Naive thymus-derived CD8-positive, alpha-beta T cell (primary cell): ENCODE results near the gene RHOT1. TPM values are rescaled to one million over a fixed set of nuclear protein-coding genes. Genes with fewer than 3 reads are reported as not detected.
A peak's percentile ranks its signal among the peaks of the same experiment; 100 is the strongest.
"Not testable (repeated sequence)": the region's sequence is repeated elsewhere in the genome, so short reads cannot be mapped to it uniquely, and the experiment has no call there.

ENCODE experiments used
- ATAC-seq, 2 donors: fragments of 150-1000 bp; cut with Tn5 transposase in 1 of 2; sonication (Bioruptor Pico), chemical (Tn5 transposase) in 1 of 2; 1 replicate in 1 of 2; 2 replicates in 1 of 2; pipeline ENCODE4 v1.10.0; 2021; ENCODE audit warnings: mild to moderate bottlenecking in 2 of 2, moderate library complexity in 2 of 2
- POLR2A ChIA-PET: fragments of 350-600 bp; sonication (Branson Sonifier 250); formaldehyde crosslinking; loops from one replicate; lab custom pipeline; 2021; ENCODE audit warnings: antibody characterized with exemption; lab: Charles Lee
- DNase-seq, 10 donors: peaks; one replicate each; pipeline versions ENCODE4 v3.0.0 to v3.0.0-alpha.2; 2020 to 2022
- H3K27ac Mint-ChIP-seq, 10 donors: one replicate each; pipeline ENCODE4 v1.8.0; 2020 to 2022; ENCODE audit warnings: mild to moderate bottlenecking in 10 of 10, mixed read lengths in 10 of 10, moderate library complexity in 4 of 10, inconsistent platforms in 1 of 10
- H3K27me3 Mint-ChIP-seq, 5 donors: one replicate each; pipeline ENCODE4 v1.8.0; 2021 to 2022; ENCODE audit warnings: mixed read lengths in 5 of 5
- H3K36me3 Mint-ChIP-seq, 3 donors: one replicate each; pipeline ENCODE4 v1.8.0; 2020 to 2022; ENCODE audit warnings: mixed read lengths in 3 of 3, mild to moderate bottlenecking in 2 of 3, inconsistent platforms in 1 of 3
- H3K4me1 Mint-ChIP-seq, 4 donors: one replicate each; pipeline ENCODE4 v1.8.0; 2021 to 2022; ENCODE audit warnings: mixed read lengths in 4 of 4
- H3K4me3 Mint-ChIP-seq, 10 donors: one replicate each; pipeline ENCODE4 v1.8.0; 2020 to 2022; ENCODE audit warnings: mild to moderate bottlenecking in 10 of 10, mixed read lengths in 10 of 10, moderate library complexity in 6 of 10, inconsistent platforms in 1 of 10
- H3K9me3 Mint-ChIP-seq, 9 donors: one replicate each; pipeline ENCODE4 v1.8.0; 2020 to 2022; ENCODE audit warnings: mixed read lengths in 9 of 9, mild to moderate bottlenecking in 3 of 9, inconsistent platforms in 1 of 9, moderate library complexity in 1 of 9
- polyA plus RNA-seq, 3 donors: library from polyadenylated mRNA; unstranded; fragments of 300-500 nt; fragmentation: Illumina TruSeq; gene quantifications; one replicate each; pipeline ENCODE4 v1.2.3, GENCODE V29; 2021
- total RNA-seq, 8 experiments: library from RNA in 2 of 8; stranded (reverse) in 2 of 8; gene quantifications; one replicate each; pipeline ENCODE4 v1.2.3 and lab custom pipeline; 2021 to 2026

The RHOT1 gene
- total and polyA plus RNA-seq, 5 experiments from 2014 or later: 17.8 to 35.6 (median 26.7) TPM

GRCh38 chr17:32126325-32126724, 16.0 kb upstream of the RHOT1 start:
- no peaks in the 10 kb centered on the region for H3K9me3 Mint-ChIP-seq
- DNase-seq (no peak), ATAC-seq (no peak)
- H3K36me3 Mint-ChIP-seq: peaks cover 0 to 2% (median 0%) of the 10 kb centered on the region in 3 donors
- POLR2A ChIA-PET: interaction anchor here (1.0 to 3.1 kb wide), 3 partner anchors 18 to 118 kb away, joined by 4 to 21 read pairs (median 7); no protein-coding TSS in a partner anchor
- H3K4me3 Mint-ChIP-seq: peak overlapping the region in 7 of 10 donors; percentile 22 to 99 (median 93)
- H3K27ac Mint-ChIP-seq: peak overlapping the region in 9 of 10 donors; percentile 83 to 100 (median 98)
- peaks cover 12 to 32% (median 25%) of the 10 kb centered on the region in 4 donors for H3K4me1 Mint-ChIP-seq
- no peaks in the 10 kb centered on the region for H3K27me3 Mint-ChIP-seq

- H3K36me3 Mint-ChIP-seq: peaks cover 0 to 2% (median 0%) of the 10 kb centered on the region in 3 donors
- H3K27me3 Mint-ChIP-seq: no peaks in the 10 kb centered on the region
- H3K9me3 Mint-ChIP-seq: no peaks in the 10 kb centered on the region
- peaks cover 12 to 32% (median 25%) of the 10 kb centered on the region in 4 donors for H3K4me1 Mint-ChIP-seq
- ATAC-seq (no peak), DNase-seq (no peak)
- POLR2A ChIA-PET: interaction anchor here (1.0 to 3.1 kb wide), 3 partner anchors 18 to 119 kb away, joined by 4 to 21 read pairs (median 7); no protein-coding TSS in a partner anchor
- H3K4me3 Mint-ChIP-seq: peak overlapping the region; percentile 91 to 99 (median 97)
- peak overlapping the region; percentile 96 to 100 (median 98) for H3K27ac Mint-ChIP-seq
Measured at GRCh38 chr17:32126746-32127145, 15.6 kb upstream of the RHOT1 start.

GRCh38 chr17:32127158-32127897, 15.0 kb upstream of the RHOT1 start:
- Mint-ChIP-seq H3K27me3 (no peaks in the 10 kb centered on the region), H3K9me3 (no peaks in the 10 kb centered on the region), H3K27ac (peak overlapping the region; percentile 96 to 100 (median 98)), H3K4me3 (peak overlapping the region; percentile 91 to 99 (median 97)), H3K4me1 (peaks cover 12 to 32% (median 25%) of the 10 kb centered on the region in 4 donors), H3K36me3 (peaks cover 0 to 2% (median 0%) of the 10 kb centered on the region in 3 donors)
- POLR2A ChIA-PET: interaction anchor here (0.7 to 3.1 kb wide), 6 partner anchors 10 to 119 kb away, joined by 3 to 21 read pairs (median 4); partner anchors contain the start of gene RHOT1
- DNase-seq (peak; percentile 67 to 84 (median 76)), ATAC-seq (peak; percentile 99 to 100)

- POLR2A ChIA-PET: interaction anchor here (1.0 to 3.1 kb wide), 4 partner anchors 9 to 25 kb away, joined by 3 to 21 read pairs (median 4); partner anchors contain the start of gene RHOT1
- Mint-ChIP-seq H3K4me3 (peak overlapping the region; percentile 74 to 99 (median 94)), H3K4me1 (peaks cover 12 to 32% (median 25%) of the 10 kb centered on the region in 4 donors), H3K27ac (peak overlapping the region in 9 of 10 donors; percentile 64 to 100 (median 89))
- not testable (repeated sequence) for H3K36me3 Mint-ChIP-seq, ATAC-seq, DNase-seq, H3K27me3 Mint-ChIP-seq, H3K9me3 Mint-ChIP-seq
Measured at GRCh38 chr17:32128470-32128869, 13.8 kb upstream of the RHOT1 start.

- H3K27me3 Mint-ChIP-seq, ATAC-seq, H3K9me3 Mint-ChIP-seq, H3K36me3 Mint-ChIP-seq, POLR2A ChIA-PET, H3K4me3 Mint-ChIP-seq: not testable (repeated sequence)
- Mint-ChIP-seq H3K27ac (peak overlapping the region in 2 of 10 donors; percentile 29 to 48), H3K4me1 (peaks cover 3 to 19% (median 16%) of the 10 kb centered on the region in 4 donors)
- DNase-seq: peak in 3 of 10 donors; percentile 19 to 66 (median 19)
Measured at GRCh38 chr17:32135497-32136117, 6.7 kb upstream of the RHOT1 start.

GRCh38 chr17:32136856-32137255, 5.4 kb upstream of the RHOT1 start:
- ATAC-seq (peak; percentile 61 to 85), DNase-seq (peak in 3 of 10 donors; percentile 15 to 53 (median 40))

GRCh38 chr17:32139504-32139903, 2.8 kb upstream of the RHOT1 start:
- POLR2A ChIA-PET: interaction anchor here (0.9 to 2.8 kb wide), 3 partner anchors 12 to 132 kb away, joined by 3 to 27 read pairs (median 5); partner anchors contain the start of gene LRRC37B
- not testable (repeated sequence) for DNase-seq, H3K9me3 Mint-ChIP-seq, H3K36me3 Mint-ChIP-seq, H3K4me3 Mint-ChIP-seq, H3K27me3 Mint-ChIP-seq, ATAC-seq
- H3K4me1 Mint-ChIP-seq: peaks cover 5 to 46% (median 38%) of the 10 kb centered on the region in 4 donors
- peak overlapping the region in 1 of 10 donors; percentile 59 for H3K27ac Mint-ChIP-seq

More at GRCh38 chr17:32136856-32137255, 5.4 kb upstream of the RHOT1 start:
- no peaks in the 10 kb centered on the region for H3K9me3 Mint-ChIP-seq
- H3K4me3 Mint-ChIP-seq: peak overlapping the region in 2 of 10 donors; percentile 15 to 34
- H3K36me3 Mint-ChIP-seq: no peaks in the 10 kb centered on the region
- POLR2A ChIA-PET: interaction anchor here (0.6 to 1.2 kb wide), 2 partner anchors 9 to 55 kb away, joined by 3 to 5 read pairs; no protein-coding TSS in a partner anchor
- no peaks in the 10 kb centered on the region for H3K27me3 Mint-ChIP-seq
- peaks cover 3 to 28% (median 23%) of the 10 kb centered on the region in 4 donors for H3K4me1 Mint-ChIP-seq
- H3K27ac Mint-ChIP-seq: peak overlapping the region in 9 of 10 donors; percentile 3 to 85 (median 68)

- H3K4me1 Mint-ChIP-seq: peaks cover 8 to 58% (median 42%) of the 10 kb centered on the region in 4 donors
- H3K9me3 Mint-ChIP-seq: no peaks in the 10 kb centered on the region
- no peak for ATAC-seq
- POLR2A ChIA-PET: interaction anchor here (2.0 kb wide), 1 partner anchor 37 kb away, joined by 8 read pairs; no protein-coding TSS in a partner anchor
- no peaks in the 10 kb centered on the region for H3K27me3 Mint-ChIP-seq
- DNase-seq: no peak
- peak overlapping the region; percentile 72 to 100 (median 86) for H3K4me3 Mint-ChIP-seq
- H3K27ac Mint-ChIP-seq: peak overlapping the region; percentile 80 to 93 (median 89)
- peaks cover 0 to 6% (median 0%) of the 10 kb centered on the region in 3 donors for H3K36me3 Mint-ChIP-seq
Measured at GRCh38 chr17:32141258-32141657, 1.0 kb upstream of the RHOT1 start.

GRCh38 chr17:32141679-32142037, 644 bp upstream of the RHOT1 start:
- no peaks in the 10 kb centered on the region for H3K9me3 Mint-ChIP-seq
- peak overlapping the region; percentile 72 to 100 (median 86) for H3K4me3 Mint-ChIP-seq
- DNase-seq (no peak), ATAC-seq (no peak)
- peak overlapping the region; percentile 79 to 93 (median 89) for H3K27ac Mint-ChIP-seq
- peaks cover 5 to 54% (median 38%) of the 10 kb centered on the region in 4 donors for H3K4me1 Mint-ChIP-seq
- peaks cover 0 to 6% (median 0%) of the 10 kb centered on the region in 3 donors for H3K36me3 Mint-ChIP-seq
- H3K27me3 Mint-ChIP-seq: no peaks in the 10 kb centered on the region
- POLR2A ChIA-PET: interaction anchor here (1.1 to 2.0 kb wide), 3 partner anchors 13 to 133 kb away, joined by 4 to 8 read pairs (median 4); no protein-coding TSS in a partner anchor

- Mint-ChIP-seq H3K27ac (peak overlapping the region; percentile 80 to 97 (median 90)), H3K4me3 (peak overlapping the region; percentile 94 to 100 (median 96)), H3K4me1 (peaks cover 5 to 56% (median 34%) of the 10 kb centered on the region in 4 donors), H3K36me3 (peaks cover 0 to 8% (median 0%) of the 10 kb centered on the region in 3 donors), H3K27me3 (no peaks in the 10 kb centered on the region), H3K9me3 (no peaks in the 10 kb centered on the region)
- DNase-seq: peak in 5 of 10 donors; percentile 6 to 22 (median 10)
- POLR2A ChIA-PET: interaction anchor here (1.1 to 2.0 kb wide), 4 partner anchors 11 to 134 kb away, joined by 4 to 8 read pairs (median 4); no protein-coding TSS in a partner anchor
- no peak for ATAC-seq
Measured at GRCh38 chr17:32142857-32143526, 690 bp downstream of the RHOT1 start.

- no peaks in the 10 kb centered on the region for H3K9me3 Mint-ChIP-seq
- no peak for DNase-seq
- H3K36me3 Mint-ChIP-seq: peaks cover 0 to 8% (median 0%) of the 10 kb centered on the region in 3 donors
- H3K27ac Mint-ChIP-seq: peak overlapping the region in 5 of 10 donors; percentile 86 to 95 (median 89)
- peak overlapping the region; percentile 94 to 100 (median 96) for H3K4me3 Mint-ChIP-seq
- POLR2A ChIA-PET: interaction anchor here (1.2 kb wide), 1 partner anchor 11 kb away, joined by 4 read pairs; no protein-coding TSS in a partner anchor
- ATAC-seq: no peak
- peaks cover 7 to 61% (median 38%) of the 10 kb centered on the region in 4 donors for H3K4me1 Mint-ChIP-seq
- no peaks in the 10 kb centered on the region for H3K27me3 Mint-ChIP-seq
Measured at GRCh38 chr17:32143527-32143870, 1.2 kb downstream of the RHOT1 start.
